AG04450 (cell line): ENCODE measurements around the gene ADSS1. TPM values are rescaled to one million over a fixed set of nuclear protein-coding genes. Genes with fewer than 3 reads are reported as not detected.

Experiments
- CTCF ChIA-PET: fragments of 300-600, 350-600 bp; formaldehyde crosslinking; extraction: SDS; loops from one replicate; lab custom pipeline; 2022; ENCODE audit warnings: antibody characterized with exemption, inconsistent platforms; lab: Charles Lee
- POLR2A ChIA-PET: fragments of 350-600 bp; formaldehyde crosslinking; extraction: SDS; loops from one replicate; lab custom pipeline; 2021; ENCODE audit warnings: antibody characterized with exemption, inconsistent platforms; lab: Yijun Ruan, JAX
- DNase-seq: peaks from one replicate; pipeline ENCODE4 v3.0.0-alpha.2; 2011; ENCODE audit warnings: low read depth, low spot score
- H3K27ac ChIP-seq: one replicate; pipeline ENCODE4 v1.5.1; 2012; ENCODE audit warnings: low read depth, low read length, control low read depth
- H3K27me3 ChIP-seq: one replicate; pipeline ENCODE4 v1.6.0; 2012; ENCODE audit warnings: low read length; ENCODE audit not compliant: control insufficient read depth, insufficient read depth
- H3K4me3 ChIP-seq: 2 replicates; pipeline ENCODE4 v1.5.1; 2011; ENCODE audit warnings: mild to moderate bottlenecking, low read depth, low read length, control low read depth
- H3K9me3 ChIP-seq: 2 replicates; pipeline ENCODE4 v1.5.1; 2012; ENCODE audit warnings: low read length; ENCODE audit not compliant: control insufficient read depth, insufficient read depth
- CTCF ChIP-seq: IDR thresholded peaks from 2 replicates; pipeline ENCODE4 v1.5.1; 2011; ENCODE audit warnings: low read depth, low read length, control low read depth, inconsistent platforms
- polyA plus RNA-seq: library from polyadenylated mRNA; depleted of rRNA; stranded (reverse); fragments of >200 nt; gene quantifications from 2 replicates; pipeline ENCODE4 v1.2.3, GENCODE V29; 2011

The ADSS1 gene
- polyA plus RNA-seq, 1 experiment = 2.8 TPM

- POLR2A ChIA-PET = no interaction called here
- Histone ChIP-seq H3K27ac (no peak overlapping the region), H3K4me3 (no peak overlapping the region), H3K9me3 (no peaks in the 10 kb centered on the region), H3K27me3 (no peaks in the 10 kb centered on the region)
- no peak for TF ChIP-seq CTCF
- no peak for DNase-seq
- CTCF ChIA-PET = interaction anchor here (4.0 kb wide), 1 partner anchor 9 kb away, joined by 23 read pairs; no protein-coding TSS in a partner anchor
Measured at GRCh38 chr14:104758981-104759969, 35.2 kb downstream of the ADSS1 start.

- CTCF ChIA-PET = interaction anchor here (1.5 to 7.2 kb wide), 4 partner anchors 11 to 61 kb away, joined by 4 to 90 read pairs (median 28); partner anchors contain the start of gene SIVA1
- Histone ChIP-seq H3K27ac (no peak overlapping the region), H3K27me3 (no peaks in the 10 kb centered on the region), H3K4me3 (no peak overlapping the region), H3K9me3 (no peaks in the 10 kb centered on the region)
- POLR2A ChIA-PET = no interaction called here
- DNase-seq = no peak
- TF ChIP-seq CTCF = no peak
Measured at GRCh38 chr14:104765517-104765916, 41.5 kb downstream of the ADSS1 start.

- no peak for TF ChIP-seq CTCF
- ChIA-PET POLR2A (no interaction called here), CTCF (interaction anchor here (1.5 to 7.2 kb wide), 5 partner anchors 12 to 60 kb away, joined by 4 to 90 read pairs (median 17); partner anchors contain the start of gene SIVA1)
- H3K27me3 ChIP-seq = no peaks in the 10 kb centered on the region
- H3K27ac ChIP-seq = no peak overlapping the region
- H3K9me3 ChIP-seq = peaks cover 6% of the 10 kb centered on the region
- DNase-seq = no peak
- no peak overlapping the region for H3K4me3 ChIP-seq
Measured at GRCh38 chr14:104766256-104766862, 42.3 kb downstream of the ADSS1 start.

- no peak for DNase-seq
- Histone ChIP-seq H3K9me3 (peaks cover 13% of the 10 kb centered on the region), H3K4me3 (no peak overlapping the region), H3K27me3 (no peaks in the 10 kb centered on the region), H3K27ac (no peak overlapping the region)
- CTCF ChIA-PET = interaction anchor here (1.5 to 7.2 kb wide), 6 partner anchors 12 to 59 kb away, joined by 4 to 90 read pairs (median 14); partner anchors contain the start of gene SIVA1
- TF ChIP-seq CTCF = no peak
- POLR2A ChIA-PET = interaction anchor here (0.8 to 1.8 kb wide), 2 partner anchors 54 to 59 kb away, joined by 3 to 5 read pairs; no protein-coding TSS in a partner anchor
Measured at GRCh38 chr14:104766863-104767633, 43.0 kb downstream of the ADSS1 start.
